C1 segment of cervical spinal cord (tissue), 14 donors: Measurements from ENCODE around the gene SMURF2.
A peak's percentile ranks its signal among the peaks of the same experiment; 100 is the strongest.

Source experiments
- DNase-seq, 14 donors: peaks; one replicate each; lab custom pipeline; 2025; lab: John Stamatoyannopoulos, UW

Gene SMURF2

GRCh38 chr17:64540118-64540776, 121.9 kb downstream of the SMURF2 start:
- no peak for DNase-seq

GRCh38 chr17:64538508-64539130, 123.5 kb downstream of the SMURF2 start:
- no peak for DNase-seq

- no peak for DNase-seq
Measured at GRCh38 chr17:64537488-64537887, 124.6 kb downstream of the SMURF2 start.

GRCh38 chr17:64536913-64537312, 125.2 kb downstream of the SMURF2 start:
- DNase-seq = no peak

- no peak for DNase-seq
Measured at GRCh38 chr17:64535357-64535756, 126.8 kb downstream of the SMURF2 start.

GRCh38 chr17:64534187-64534586, 127.9 kb downstream of the SMURF2 start:
- no peak for DNase-seq

GRCh38 chr17:64533784-64534183, 128.3 kb downstream of the SMURF2 start:
- no peak for DNase-seq

GRCh38 chr17:64532409-64532808, 129.7 kb downstream of the SMURF2 start:
- DNase-seq = no peak

GRCh38 chr17:64531955-64532371, 130.1 kb downstream of the SMURF2 start:
- DNase-seq = no peak

GRCh38 chr17:64529221-64529620, 132.9 kb downstream of the SMURF2 start:
- DNase-seq = no peak

- DNase-seq = no peak
Measured at GRCh38 chr17:64527914-64528313, 134.2 kb downstream of the SMURF2 start.

GRCh38 chr17:64520359-64520758, 141.7 kb downstream of the SMURF2 start:
- no peak for DNase-seq

- no peak for DNase-seq
Measured at GRCh38 chr17:64519601-64520000, 142.5 kb downstream of the SMURF2 start.

- no peak for DNase-seq
Measured at GRCh38 chr17:64515829-64516228, 146.3 kb downstream of the SMURF2 start.

GRCh38 chr17:64515419-64515818, 146.7 kb downstream of the SMURF2 start:
- no peak for DNase-seq

GRCh38 chr17:64509179-64509578, 152.9 kb downstream of the SMURF2 start:
- no peak for DNase-seq

GRCh38 chr17:64508683-64509082, 153.4 kb downstream of the SMURF2 start:
- no peak for DNase-seq

- peak in 3 of 14 donors; percentile 35 to 48 (median 38) for DNase-seq
Measured at GRCh38 chr17:64507413-64507782, 154.7 kb downstream of the SMURF2 start.

GRCh38 chr17:64506576-64507412, 155.3 kb downstream of the SMURF2 start, which contains the start of gene CEP95:
Gene CEP95 (plus strand): TSS chr17:64506977. CDS start chr17:64507098, 121 bp downstream.
- DNase-seq = peak; percentile 90 to 100 (median 99)

GRCh38 chr17:64506201-64506575, 155.9 kb downstream of the SMURF2 start, which contains the start of gene DDX5:
Gene DDX5 (minus strand): TSS chr17:64506289. CDS start chr17:64506119, 170 bp downstream.
- peak; percentile 90 to 100 (median 99) for DNase-seq

GRCh38 chr17:64505340-64506200, 156.5 kb downstream of the SMURF2 start:
- peak; percentile 15 to 86 (median 78) for DNase-seq
